Keratinocyte (primary cell): ENCODE data around the gene RNF121.

Experiments
- EZH2 ChIP-seq: IDR thresholded peaks from one replicate; pipeline ENCODE4 v1.6.1; 2012; ENCODE audit warnings: inconsistent platforms, mild to moderate bottlenecking, low read length, moderate library complexity
- TF ChIP-seq, protein P1 (sequence below), 3 experiments: IDR thresholded peaks in 1 of 3; conservative IDR thresholded peaks in 1 of 3; optimal IDR thresholded peaks in 1 of 3; 2 replicates in 2 of 3; 3 replicates in 1 of 3; pipeline versions ENCODE3 to v1.5.1; 2011; ENCODE audit warnings: low read length in 3 of 3, mild to moderate bottlenecking in 3 of 3, moderate library complexity in 2 of 3, control low read depth in 1 of 3, inconsistent platforms in 1 of 3; ENCODE audit not compliant: insufficient read depth in 2 of 3; ENCODE audit errors: extremely low read depth in 1 of 3

DNA sequence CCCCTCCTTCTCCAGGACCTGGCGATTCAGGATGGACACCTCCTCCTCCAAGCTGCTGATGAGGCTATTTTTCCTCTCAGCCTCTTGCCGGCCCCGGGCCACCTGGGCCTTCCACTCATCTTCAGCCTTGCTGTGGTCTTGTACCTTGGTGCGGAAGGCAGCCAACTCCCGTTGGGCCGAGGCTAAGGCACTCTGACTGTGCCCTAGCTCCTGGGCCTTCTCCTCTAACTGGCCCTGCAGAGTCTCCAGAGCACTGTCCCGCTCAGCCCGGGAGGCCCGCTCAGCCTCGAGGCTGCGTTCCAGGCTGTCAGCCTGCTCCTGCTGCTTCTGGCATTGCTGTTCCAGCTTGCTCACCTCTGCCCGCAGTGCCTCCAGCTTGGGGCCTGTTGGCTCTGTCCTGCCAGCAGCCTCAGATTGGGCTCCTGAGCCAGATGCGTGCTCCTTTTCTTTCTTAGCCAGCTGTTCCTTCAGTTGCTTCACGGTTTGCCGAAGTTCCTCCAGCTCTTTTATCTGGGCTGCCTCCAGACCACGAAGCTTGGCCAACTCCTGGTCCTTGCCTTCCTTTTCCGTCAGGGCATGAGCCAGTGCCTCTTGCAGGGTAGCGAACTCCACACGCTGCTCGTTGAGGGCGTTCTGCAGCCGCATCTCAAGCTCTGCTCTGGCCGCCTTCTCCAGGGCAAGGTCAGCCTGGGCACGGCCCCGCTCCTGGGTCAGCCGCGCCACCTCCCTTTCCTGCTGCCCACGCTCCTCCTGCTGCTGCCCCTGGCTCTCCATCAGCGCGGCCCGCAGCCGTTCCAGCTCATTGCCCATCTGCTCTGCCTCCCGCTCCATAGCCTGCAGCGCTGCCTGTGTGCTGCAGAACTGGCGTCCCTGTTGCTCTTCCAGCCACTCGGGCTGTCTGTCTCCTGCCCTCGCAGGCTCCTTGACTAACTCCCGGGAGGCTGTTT is 85.2 kb downstream of the RNF121 start:
- TF ChIP-seq, protein P1, sequence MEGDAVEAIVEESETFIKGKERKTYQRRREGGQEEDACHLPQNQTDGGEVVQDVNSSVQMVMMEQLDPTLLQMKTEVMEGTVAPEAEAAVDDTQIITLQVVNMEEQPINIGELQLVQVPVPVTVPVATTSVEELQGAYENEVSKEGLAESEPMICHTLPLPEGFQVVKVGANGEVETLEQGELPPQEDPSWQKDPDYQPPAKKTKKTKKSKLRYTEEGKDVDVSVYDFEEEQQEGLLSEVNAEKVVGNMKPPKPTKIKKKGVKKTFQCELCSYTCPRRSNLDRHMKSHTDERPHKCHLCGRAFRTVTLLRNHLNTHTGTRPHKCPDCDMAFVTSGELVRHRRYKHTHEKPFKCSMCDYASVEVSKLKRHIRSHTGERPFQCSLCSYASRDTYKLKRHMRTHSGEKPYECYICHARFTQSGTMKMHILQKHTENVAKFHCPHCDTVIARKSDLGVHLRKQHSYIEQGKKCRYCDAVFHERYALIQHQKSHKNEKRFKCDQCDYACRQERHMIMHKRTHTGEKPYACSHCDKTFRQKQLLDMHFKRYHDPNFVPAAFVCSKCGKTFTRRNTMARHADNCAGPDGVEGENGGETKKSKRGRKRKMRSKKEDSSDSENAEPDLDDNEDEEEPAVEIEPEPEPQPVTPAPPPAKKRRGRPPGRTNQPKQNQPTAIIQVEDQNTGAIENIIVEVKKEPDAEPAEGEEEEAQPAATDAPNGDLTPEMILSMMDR (optimal IDR thresholded peaks at IDR 0.05 in 1 of 3, IDR thresholded peaks at IDR 0.05 in 1 of 3, conservative IDR thresholded peaks at IDR 0.05 in 1 of 3; ENCODE audit: extremely low read depth in 1 of 3, insufficient read depth in 2 of 3, low read length in 3 of 3) = no peak
- TF ChIP-seq EZH2 = no peak
